Inflammatory macrophage treated with lipopolysaccharide for 4 hours (primary cell): Measurements from ENCODE around the gene SLC18A2.

Source experiments
- DNase-seq: peaks from one replicate; pipeline ENCODE4 v3.0.0-alpha.2; 2020

SLC18A2 gene

DNA sequence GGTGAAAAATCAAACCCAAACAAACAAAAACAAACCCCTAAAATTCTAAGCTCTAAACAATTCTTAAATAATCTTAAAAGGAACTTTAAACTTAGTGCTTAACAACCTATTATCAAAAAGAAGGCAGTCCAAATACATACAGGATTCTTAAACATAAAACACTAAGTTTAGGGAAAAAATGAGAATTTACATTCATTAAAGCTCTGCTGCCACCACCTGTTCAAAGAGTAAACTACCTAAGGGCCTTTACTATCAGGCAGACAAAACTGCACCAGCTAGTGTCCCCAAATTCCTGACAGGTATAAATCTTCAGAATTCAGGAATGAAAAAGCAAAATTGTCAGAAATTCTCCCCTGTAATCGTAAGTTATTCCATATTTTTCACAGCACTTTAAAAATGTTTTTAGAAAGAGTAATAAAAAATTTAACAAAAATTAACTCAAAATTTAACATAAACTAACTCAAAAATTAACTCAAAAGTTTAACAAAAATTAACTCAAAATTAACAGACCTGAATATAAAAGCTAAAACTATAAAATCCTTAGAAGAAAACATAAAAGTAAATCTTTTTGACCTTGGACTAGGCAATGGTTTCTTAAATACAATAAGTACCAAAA is 79.2 kb downstream of the SLC18A2 start:
- DNase-seq, result peak; percentile 40

DNA sequence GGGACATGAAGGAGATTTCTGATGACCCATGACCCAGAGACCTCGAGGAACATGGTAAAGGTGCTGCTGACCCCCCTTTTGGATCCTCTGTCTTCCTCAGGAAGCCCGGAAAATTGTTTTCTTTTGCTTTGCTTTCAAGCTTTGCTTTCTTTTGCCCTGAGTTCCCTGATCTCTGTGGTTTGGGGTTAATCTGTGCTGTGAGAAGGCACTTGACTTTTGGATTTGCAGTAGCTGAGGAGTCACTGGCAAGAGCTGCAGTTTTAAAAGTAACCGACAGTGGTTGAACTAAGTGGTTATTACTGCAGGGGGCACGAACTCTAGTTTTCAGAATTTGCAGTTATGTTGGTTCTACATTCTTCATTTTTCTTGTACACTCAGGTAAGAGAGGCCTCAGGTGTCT is 81.3 kb downstream of the SLC18A2 start:
- no peak for DNase-seq

DNA sequence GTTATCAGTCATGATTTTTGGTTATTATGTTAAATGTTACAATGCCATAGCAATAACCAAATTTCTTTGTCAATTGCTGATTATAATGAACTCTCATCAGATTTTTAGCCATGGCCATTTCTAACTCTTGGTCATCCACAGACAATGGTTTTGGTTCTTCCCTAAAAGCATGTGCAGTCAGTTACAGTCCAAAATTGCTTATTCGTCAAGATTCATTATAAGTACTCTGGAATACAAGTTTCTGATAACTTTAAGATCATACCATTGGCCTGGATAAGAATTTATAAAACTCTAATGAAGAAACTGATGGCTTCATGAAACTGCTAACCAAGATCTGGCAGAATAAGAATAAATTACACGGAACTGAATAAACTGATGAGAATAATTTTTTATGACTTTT is 83.5 kb downstream of the SLC18A2 start:
- no peak for DNase-seq

DNA sequence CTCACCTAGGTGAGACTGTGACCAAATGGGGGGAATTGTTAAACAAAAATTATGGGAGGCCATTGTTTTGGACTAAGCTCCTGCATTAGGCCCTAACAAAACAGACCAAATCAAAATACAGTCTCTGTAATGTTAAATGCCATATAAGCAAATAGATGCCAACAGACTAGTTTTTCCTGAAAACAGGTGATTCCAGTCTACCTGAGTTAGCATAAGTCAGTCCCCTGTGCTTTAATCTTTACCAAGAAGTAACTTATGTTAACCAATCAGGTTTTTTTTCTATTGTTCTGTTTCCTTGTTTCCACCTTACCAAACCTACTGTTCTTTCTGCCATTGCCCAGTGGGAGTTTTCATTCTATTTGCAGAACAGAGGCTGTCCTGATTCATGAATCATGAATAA is 86.3 kb downstream of the SLC18A2 start:
- no peak for DNase-seq
